Neuronal stem cell (in vitro differentiated cells): Measurements from ENCODE around the gene MTIF3. TPM values are rescaled to one million over a fixed set of nuclear protein-coding genes. Genes with fewer than 3 reads are reported as not detected.

Experiments
- DNase-seq: peaks from one replicate; pipeline ENCODE4 v3.0.0-alpha.2; 2013; ENCODE audit warnings: low spot score
- H2AFZ ChIP-seq: one replicate; pipeline ENCODE4 v1.6.1; 2013; ENCODE audit warnings: mild to moderate bottlenecking, low read length, inconsistent platforms
- H2AK5ac ChIP-seq: 2 replicates; pipeline ENCODE4 v1.6.1; 2013; ENCODE audit warnings: low read depth, mild to moderate bottlenecking, inconsistent platforms, low read length, moderate library complexity, mixed read lengths
- H2BK120ac ChIP-seq: 2 replicates; pipeline ENCODE4 v1.6.1; 2013; ENCODE audit warnings: low read depth, mild to moderate bottlenecking, inconsistent platforms, low read length, moderate library complexity, mixed read lengths
- H2BK12ac ChIP-seq: one replicate; pipeline ENCODE4 v1.6.1; 2013; ENCODE audit warnings: low read length, inconsistent platforms
- H2BK15ac ChIP-seq: 2 replicates; pipeline ENCODE4 v1.6.1; 2013; ENCODE audit warnings: mild to moderate bottlenecking, low read length, inconsistent platforms, mixed read lengths
- H2BK5ac ChIP-seq: one replicate; pipeline ENCODE4 v1.6.1; 2013; ENCODE audit warnings: inconsistent platforms, mild to moderate bottlenecking, low read length, moderate library complexity
- H3K14ac ChIP-seq: one replicate; pipeline ENCODE4 v1.6.1; 2013; ENCODE audit warnings: low read length, inconsistent platforms
- H3K18ac ChIP-seq: 2 replicates; pipeline ENCODE4 v1.6.1; 2013; ENCODE audit warnings: low read length, inconsistent platforms
- H3K23ac ChIP-seq: 2 replicates; pipeline ENCODE4 v1.6.1; 2013; ENCODE audit warnings: low read depth, mild to moderate bottlenecking, mixed read lengths, low read length, inconsistent platforms; ENCODE audit not compliant: poor library complexity
- H3K27ac ChIP-seq: replicated peaks from 3 replicates; pipeline ENCODE4 v1.5.1; 2013; ENCODE audit warnings: low read length, inconsistent platforms
- H3K27me3 ChIP-seq, 3 experiments: 2 replicates each; pipeline ENCODE4 v1.6.1; 2013; ENCODE audit warnings: low read length in 3 of 3, mild to moderate bottlenecking in 2 of 3, inconsistent platforms in 1 of 3, low read depth in 1 of 3, mixed read lengths in 1 of 3, moderate library complexity in 1 of 3; ENCODE audit not compliant: control insufficient read depth in 3 of 3, insufficient read depth in 3 of 3
- H3K36me3 ChIP-seq, 2 donors: replicated peaks in 1 of 2; 2 replicates each; pipeline ENCODE4 v1.6.1; 2013; ENCODE audit warnings: low read length in 2 of 2; ENCODE audit not compliant: control insufficient read depth in 2 of 2, insufficient read depth in 2 of 2
- H3K4ac ChIP-seq: 2 replicates; pipeline ENCODE4 v1.6.1; 2013; ENCODE audit warnings: inconsistent platforms, mild to moderate bottlenecking, low read length, moderate library complexity
- H3K4me1 ChIP-seq, 2 donors: 1 replicate in 1 of 2; 2 replicates in 1 of 2; pipeline ENCODE4 v1.6.1; 2013; ENCODE audit warnings: low read length in 2 of 2, low read depth in 1 of 2; ENCODE audit not compliant: control insufficient read depth in 2 of 2, insufficient read depth in 1 of 2
- H3K4me2 ChIP-seq: one replicate; pipeline ENCODE4 v1.6.1; 2013; ENCODE audit warnings: mild to moderate bottlenecking, low read length, inconsistent platforms; ENCODE audit not compliant: insufficient read depth, poor library complexity, severe bottlenecking
- H3K4me3 ChIP-seq, 2 donors: 2 replicates each; pipeline ENCODE4 v1.5.1; 2013; ENCODE audit warnings: low read length in 2 of 2, mild to moderate bottlenecking in 2 of 2, inconsistent platforms in 1 of 2, moderate library complexity in 1 of 2
- H3K79me1 ChIP-seq: one replicate; pipeline ENCODE4 v1.6.1; 2013; ENCODE audit warnings: low read depth, mild to moderate bottlenecking, inconsistent platforms, low read length, moderate library complexity
- H3K9ac ChIP-seq: one replicate; pipeline ENCODE4 v1.6.1; 2013; ENCODE audit warnings: mild to moderate bottlenecking, low read depth, low read length, inconsistent platforms; ENCODE audit not compliant: poor library complexity
- H3K9me3 ChIP-seq, 2 donors: replicated peaks in 1 of 2; 2 replicates each; pipeline versions ENCODE3 to v1.6.1; 2013; ENCODE audit warnings: low read length in 2 of 2, mild to moderate bottlenecking in 2 of 2, inconsistent platforms in 1 of 2, low read depth in 1 of 2, mixed read lengths in 1 of 2, moderate library complexity in 1 of 2; ENCODE audit not compliant: control insufficient read depth in 2 of 2, insufficient read depth in 1 of 2
- H4K8ac ChIP-seq: one replicate; pipeline ENCODE4 v1.6.1; 2013; ENCODE audit warnings: low read depth, mild to moderate bottlenecking, inconsistent platforms, low read length, moderate library complexity
- H4K91ac ChIP-seq: one replicate; pipeline ENCODE4 v1.6.1; 2013; ENCODE audit warnings: low read length, low read depth, mild to moderate bottlenecking, inconsistent platforms; ENCODE audit not compliant: poor library complexity
- WGBS, 2 donors: extraction: QIAGEN DNeasy Blood & Tissue Kit; methylation state at CpG; one replicate each; pipeline ENCODE4 v1.1.7; 2013; ENCODE audit warnings: missing lambda C conversion rate in 2 of 2, mixed read lengths in 1 of 2; ENCODE audit not compliant: insufficient read length in 2 of 2, insufficient replicate concordance in 1 of 2; ENCODE audit errors: extremely low coverage in 2 of 2; 5-methylcytosine and 5-hydroxymethylcytosine counted together
- small RNA-seq: library from polyadenylated mRNA; stranded (forward); fragments of <200 nt; extraction: miRNeasy Mini kit (QIAGEN cat#:217004); gene quantifications from one replicate; pipeline ENCODE3, GENCODE V24; 2013; ENCODE audit not compliant: insufficient read depth

Gene MTIF3

GRCh38 chr13:27391471-27391870 lies 58.9 kb downstream of the MTIF3 start:
- no CpG with 5 or more reads among the region's 2 CpGs for WGBS, 2 donors
- Histone ChIP-seq H3K4me3 (no peak overlapping the region), H2BK5ac (no peak overlapping the region), H3K4me2 (no peak overlapping the region), H2AFZ (no peak overlapping the region), H3K27me3 (peaks cover 0 to 18% (median 2%) of the 10 kb centered on the region in 3 experiments), H3K4ac (no peak overlapping the region), H3K79me1 (no peaks in the 10 kb centered on the region), H3K9me3 (no peaks in the 10 kb centered on the region), H3K14ac (no peak overlapping the region), H3K23ac (no peak overlapping the region), H2AK5ac (no peak overlapping the region), H3K36me3 (no peaks in the 10 kb centered on the region), H3K9ac (no peak overlapping the region), H3K27ac (no peak overlapping the region), H3K4me1 (peaks cover 0 to 2% of the 10 kb centered on the region in 2 donors), H3K18ac (no peak overlapping the region), H2BK15ac (no peak overlapping the region), H2BK120ac (no peak overlapping the region), H4K8ac (no peak overlapping the region), H4K91ac (no peak overlapping the region), H2BK12ac (no peak overlapping the region)
- no peak for DNase-seq

GRCh38 chr13:27389891-27390290 lies 60.5 kb downstream of the MTIF3 start:
- H3K79me1 ChIP-seq = no peaks in the 10 kb centered on the region
- H2BK5ac ChIP-seq = no peak overlapping the region
- H2BK120ac ChIP-seq = no peak overlapping the region
- no peak overlapping the region for H3K27ac ChIP-seq
- no peak overlapping the region for H2AFZ ChIP-seq
- no peak overlapping the region for H3K4ac ChIP-seq
- H3K4me2 ChIP-seq = no peak overlapping the region
- no peak overlapping the region for H3K9ac ChIP-seq
- H2AK5ac ChIP-seq = no peak overlapping the region
- no peak overlapping the region for H3K18ac ChIP-seq
- H4K91ac ChIP-seq = no peak overlapping the region
- no peak overlapping the region for H4K8ac ChIP-seq
- H3K27me3 ChIP-seq = peaks cover 0 to 19% (median 2%) of the 10 kb centered on the region in 3 experiments
- H3K36me3 ChIP-seq = no peaks in the 10 kb centered on the region
- no peak overlapping the region for H3K23ac ChIP-seq
- H3K9me3 ChIP-seq = no peaks in the 10 kb centered on the region
- H2BK15ac ChIP-seq = no peak overlapping the region
- no peak overlapping the region for H3K4me3 ChIP-seq
- no peak overlapping the region for H3K14ac ChIP-seq
- WGBS, 2 donors = no CpG with 5 or more reads among the region's 7 CpGs
- H3K4me1 ChIP-seq = no peaks in the 10 kb centered on the region
- H2BK12ac ChIP-seq = no peak overlapping the region
- no peak for DNase-seq

GRCh38 chr13:27388241-27388640 lies 62.1 kb downstream of the MTIF3 start:
- no peak overlapping the region for H3K27ac ChIP-seq
- no peak overlapping the region for H2AFZ ChIP-seq
- H3K27me3 ChIP-seq = peaks cover 0 to 11% (median 2%) of the 10 kb centered on the region in 3 experiments
- no peaks in the 10 kb centered on the region for H3K36me3 ChIP-seq
- H2BK5ac ChIP-seq = no peak overlapping the region
- H2BK120ac ChIP-seq = no peak overlapping the region
- H4K91ac ChIP-seq = no peak overlapping the region
- no peak overlapping the region for H2BK15ac ChIP-seq
- H3K9me3 ChIP-seq = no peaks in the 10 kb centered on the region
- no peak overlapping the region for H4K8ac ChIP-seq
- H2AK5ac ChIP-seq = no peak overlapping the region
- WGBS, 2 donors = no CpG with 5 or more reads among the region's 2 CpGs
- DNase-seq = no peak
- no peak overlapping the region for H2BK12ac ChIP-seq
- H3K4me3 ChIP-seq = no peak overlapping the region
- no peak overlapping the region for H3K18ac ChIP-seq
- H3K9ac ChIP-seq = no peak overlapping the region
- H3K14ac ChIP-seq = no peak overlapping the region
- no peaks in the 10 kb centered on the region for H3K4me1 ChIP-seq
- H3K23ac ChIP-seq = no peak overlapping the region
- no peak overlapping the region for H3K4me2 ChIP-seq
- H3K4ac ChIP-seq = no peak overlapping the region
- no peaks in the 10 kb centered on the region for H3K79me1 ChIP-seq

Small RNA genes within 50 kb of the gene (small RNA-seq; reads per million reads assigned to genes)
- gene RNU6-63P (not detected), gene RNY1P1 (not detected)
